ENCODE results near the gene PDZD11. TPM values are rescaled to one million over a fixed set of nuclear protein-coding genes. Genes with fewer than 3 reads are reported as not detected.
"Not testable (repeated sequence)": the region's sequence is repeated elsewhere in the genome, so short reads cannot be mapped to it uniquely, and the experiment has no call there.

Gene PDZD11, protein sequence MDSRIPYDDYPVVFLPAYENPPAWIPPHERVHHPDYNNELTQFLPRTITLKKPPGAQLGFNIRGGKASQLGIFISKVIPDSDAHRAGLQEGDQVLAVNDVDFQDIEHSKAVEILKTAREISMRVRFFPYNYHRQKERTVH
- 10 to 100 TPM; 44.8 to 45.9 TPM for total RNA-seq
- long read RNA-seq, transcript PDZD11-201 (7 exons, 1,043 nt) = major isoform, 23 of 29 reads
- long read RNA-seq, partial matches to known transcripts = 1 of 29 reads
- long read RNA-seq, other reads (novel, unspliced or antisense) = 2 of 29 reads

- ATAC-seq = peak; percentile 99
- DNase-seq = peak; percentile 81 to 82
- intact Hi-C loops (cut with DNase I, micrococcal nuclease) = no loop called here
Measured at GRCh38 chrX:70289793-70290770, at the start of gene PDZD11, which contains the start of gene KIF4A. TSS of gene PDZD11 (minus strand) at chrX:70289927. CDS start at chrX:70289341, 586 bp downstream. TSS of gene KIF4A (plus strand) at chrX:70290104. CDS start at chrX:70290459, 355 bp downstream.

- DNase-seq (no peak), ATAC-seq (no peak)
- intact Hi-C loops (cut with DNase I, micrococcal nuclease) = no loop called here
Measured at GRCh38 chrX:70338290-70338689, 48.6 kb upstream of the PDZD11 start.

- intact Hi-C loops (cut with DNase I, micrococcal nuclease) = no loop called here
- DNase-seq = no peak
- ATAC-seq = no peak
Measured at GRCh38 chrX:70336767-70337166, 47.0 kb upstream of the PDZD11 start.

DNA sequence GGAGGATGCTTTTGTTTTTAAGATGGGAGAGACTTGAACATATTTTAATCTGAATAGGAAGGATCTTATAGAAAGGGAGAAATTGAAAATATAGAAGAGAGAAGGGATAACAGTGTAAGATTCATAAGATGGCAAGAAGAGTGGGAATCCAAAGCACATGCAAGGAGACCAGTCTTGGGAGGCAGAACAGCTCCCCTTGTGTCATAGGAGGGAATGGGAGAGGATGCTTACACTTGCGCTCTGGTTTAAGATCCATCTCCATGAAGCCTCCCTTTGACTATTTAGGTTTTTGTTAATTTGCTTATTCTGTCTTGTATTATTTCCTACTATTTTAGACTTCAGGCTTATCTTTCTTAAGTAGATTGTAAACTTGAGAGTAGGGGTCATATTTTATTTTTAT, 42.9 kb upstream of the PDZD11 start:
- ATAC-seq (no peak), DNase-seq (no peak)
- intact Hi-C loops (cut with DNase I, micrococcal nuclease) = no loop called here

DNA sequence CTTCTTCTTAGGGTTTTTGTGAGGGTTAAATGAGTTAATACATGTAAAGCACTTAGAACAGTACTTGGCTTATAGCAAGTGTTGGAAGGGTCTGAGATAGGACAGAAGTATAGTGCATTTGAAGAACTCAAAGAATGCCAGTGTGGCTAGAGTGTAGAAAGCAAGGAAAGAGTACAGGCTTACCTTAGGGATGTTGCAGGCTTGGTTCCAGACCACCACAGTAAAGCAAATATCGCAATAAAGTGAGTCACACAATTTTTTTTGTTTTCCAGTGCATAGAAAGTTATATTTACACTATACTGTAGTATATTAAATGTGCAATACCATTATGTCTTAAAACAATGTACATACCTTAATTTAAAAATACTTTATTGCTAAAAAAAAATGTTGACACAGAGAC, 41.4 kb upstream of the PDZD11 start:
- DNase-seq (no peak), ATAC-seq (no peak)
- intact Hi-C loops (cut with DNase I, micrococcal nuclease) = no loop called here

- intact Hi-C loops (cut with DNase I, micrococcal nuclease) = no loop called here
- no peak for DNase-seq
- no peak for ATAC-seq
Measured at GRCh38 chrX:70324326-70324725, 34.6 kb upstream of the PDZD11 start.

DNA sequence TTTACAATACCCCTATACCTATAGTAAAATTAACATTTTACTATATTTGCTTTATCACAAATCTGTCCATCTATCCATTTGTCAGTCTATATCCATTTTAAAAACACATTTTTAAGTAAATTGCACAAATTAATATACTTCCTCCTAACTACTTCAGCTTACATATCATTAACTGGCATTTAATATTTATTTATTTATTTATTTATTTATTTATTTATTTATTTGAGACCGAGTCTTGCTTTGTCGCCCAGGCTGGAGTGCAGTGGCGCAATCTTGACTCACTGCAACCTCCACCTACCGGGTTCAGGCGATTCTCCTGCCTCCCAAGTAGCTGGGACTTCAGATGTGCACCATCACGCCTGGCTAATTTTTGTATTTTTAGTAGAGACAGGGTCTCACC, 33.9 kb upstream of the PDZD11 start:
- ATAC-seq; DNase-seq; intact Hi-C loops (cut with DNase I, micrococcal nuclease): not testable (repeated sequence)

DNA sequence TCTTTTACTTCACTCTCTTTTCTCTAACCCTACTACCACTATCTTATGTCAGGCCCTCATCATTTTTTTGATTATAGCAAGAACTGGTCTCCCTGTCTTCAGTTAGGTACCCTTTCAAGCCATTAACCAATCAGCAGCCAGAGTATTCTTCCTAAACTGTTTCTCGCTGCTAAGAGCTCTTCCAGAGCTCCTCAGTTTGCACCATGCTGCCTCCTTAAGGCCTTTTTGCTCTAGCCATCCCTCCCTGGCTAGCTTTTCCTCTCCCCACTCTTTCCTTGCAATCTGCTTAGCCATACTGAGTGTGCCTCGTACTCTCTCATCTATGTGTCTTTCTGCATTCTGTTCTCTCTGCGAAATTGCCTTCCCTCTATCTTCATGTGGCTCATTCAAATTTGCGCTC, 33.1 kb upstream of the PDZD11 start:
- intact Hi-C loops (cut with DNase I, micrococcal nuclease) = no loop called here
- DNase-seq (no peak), ATAC-seq (no peak)

DNA sequence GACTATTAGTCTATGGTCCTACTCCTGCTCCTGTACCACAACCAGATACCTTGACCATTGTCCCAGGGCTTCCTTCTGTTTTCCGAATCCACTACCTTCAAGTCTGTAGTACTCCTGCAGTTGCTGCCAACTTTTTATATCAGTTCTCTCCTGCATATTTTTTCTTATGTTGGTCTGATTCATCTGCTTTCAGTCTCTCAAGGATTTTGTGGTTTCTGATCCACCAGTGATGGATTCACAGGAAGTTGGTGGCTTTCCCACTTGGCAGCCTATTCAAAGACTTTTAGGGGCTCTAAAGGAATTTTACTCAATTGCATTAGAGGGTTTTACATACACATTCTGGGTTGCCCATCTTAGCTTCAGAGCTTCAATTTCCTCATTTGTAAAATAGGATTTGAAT, 23.8 kb upstream of the PDZD11 start:
- ATAC-seq = no peak
- no peak for DNase-seq
- intact Hi-C loops (cut with DNase I, micrococcal nuclease) = no loop called here

GRCh38 chrX:70301716-70302115, 12.0 kb upstream of the PDZD11 start:
- DNase-seq = no peak
- intact Hi-C loops (cut with DNase I, micrococcal nuclease) = no loop called here
- no peak for ATAC-seq

GRCh38 chrX:70293621-70294020, 3.9 kb upstream of the PDZD11 start:
- ATAC-seq (no peak), DNase-seq (no peak)
- intact Hi-C loops (cut with DNase I, micrococcal nuclease) = no loop called here

DNA sequence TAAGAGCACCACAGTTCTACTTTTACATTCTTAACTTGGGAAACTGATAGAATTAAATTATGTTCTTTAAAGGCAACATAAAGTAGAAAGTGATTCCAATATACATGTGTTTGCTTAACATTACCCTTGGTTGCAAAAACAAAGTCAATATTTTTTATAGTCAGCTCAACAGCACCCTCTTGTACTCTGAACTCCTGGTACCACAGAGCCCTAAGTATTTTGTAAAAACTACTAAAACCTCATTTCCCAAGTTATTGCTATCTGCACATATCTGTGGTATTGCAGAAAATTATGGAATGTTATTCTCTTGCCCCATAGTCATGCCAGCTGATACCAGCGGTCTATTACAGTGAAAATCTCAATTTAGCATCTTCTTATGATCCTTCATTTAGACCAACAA, 3.1 kb upstream of the PDZD11 start:
- intact Hi-C loops (cut with DNase I, micrococcal nuclease) = no loop called here
- DNase-seq = no peak
- ATAC-seq = no peak

GRCh38 chrX:70289168-70289792, 447 bp downstream of the PDZD11 start:
- no peak for DNase-seq
- intact Hi-C loops (cut with DNase I, micrococcal nuclease) = no loop called here
- peak; percentile 21 for ATAC-seq

DNA sequence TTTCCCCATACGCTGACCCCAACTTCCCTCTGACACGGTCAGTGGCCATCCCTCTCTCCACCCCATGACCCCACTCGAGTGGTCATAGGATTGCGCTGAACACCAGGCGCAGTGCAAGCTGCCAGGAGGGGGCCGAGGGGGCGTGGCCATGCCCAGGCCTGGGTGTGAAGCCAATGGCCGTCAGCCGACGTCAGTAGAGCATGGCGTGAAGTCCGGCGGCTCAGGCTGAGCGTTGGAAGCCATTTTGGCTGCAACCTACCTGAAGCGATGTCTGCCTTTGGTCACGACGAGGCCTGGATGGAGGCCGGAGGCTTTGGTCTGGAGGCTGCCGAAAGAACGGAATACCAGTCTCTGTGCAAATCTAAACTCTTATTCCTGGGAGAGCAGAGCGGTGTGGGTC, 7.8 kb downstream of the PDZD11 start, which contains the start of gene RAB41:
Gene RAB41, plus strand, starts transcription at position 222 of the 400 bp plus-strand sequence. Its CDS starts 46 bp downstream, at position 268.
- intact Hi-C loops (cut with DNase I, micrococcal nuclease) = no loop called here
- DNase-seq = no peak
- ATAC-seq = no peak

DNA sequence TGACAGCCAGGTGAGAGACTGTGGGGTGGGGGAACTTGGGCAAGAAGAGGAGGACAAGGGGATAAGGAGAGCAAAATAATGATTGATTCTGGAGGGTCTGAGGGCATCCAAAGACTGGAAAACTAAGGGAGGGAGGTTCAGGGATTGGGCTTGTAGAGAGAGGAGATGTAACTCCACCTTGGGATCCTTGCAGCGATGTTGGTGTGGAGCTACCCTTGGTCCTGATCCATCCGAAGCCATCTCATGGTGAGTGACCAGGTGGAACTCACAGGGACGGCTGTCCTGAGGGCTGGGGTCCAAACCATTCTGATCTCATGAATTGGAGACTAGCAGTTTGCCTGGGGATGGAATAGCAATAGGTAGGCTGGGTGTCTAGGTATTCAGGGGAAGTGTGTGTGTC, 9.2 kb downstream of the PDZD11 start:
- intact Hi-C loops (cut with DNase I, micrococcal nuclease) = no loop called here
- ATAC-seq (no peak), DNase-seq (no peak)

GRCh38 chrX:70279081-70279480, 10.6 kb downstream of the PDZD11 start:
- ATAC-seq (no peak), DNase-seq (no peak)
- intact Hi-C loops (cut with DNase I, micrococcal nuclease) = no loop called here

DNA sequence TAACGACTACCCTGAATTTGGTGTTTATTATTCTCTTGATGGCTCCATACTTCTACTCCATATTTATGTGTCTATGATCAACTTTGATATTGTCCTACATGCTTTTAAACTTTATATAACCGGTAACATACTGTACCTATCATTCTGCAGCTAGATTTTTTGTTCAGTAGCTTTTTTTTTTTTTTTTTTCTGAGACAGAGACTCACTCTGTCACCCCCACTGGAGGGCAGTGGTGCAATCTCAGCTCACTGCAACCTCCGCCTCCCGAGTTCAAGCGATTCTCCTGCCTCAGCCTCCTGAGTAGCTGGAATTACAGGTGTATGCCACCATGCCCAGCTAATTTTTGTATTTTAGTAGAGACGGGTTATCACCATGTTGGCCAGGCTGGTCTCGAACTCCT, 15.7 kb downstream of the PDZD11 start:
- DNase-seq; intact Hi-C loops (cut with DNase I, micrococcal nuclease); ATAC-seq: not testable (repeated sequence)

DNA sequence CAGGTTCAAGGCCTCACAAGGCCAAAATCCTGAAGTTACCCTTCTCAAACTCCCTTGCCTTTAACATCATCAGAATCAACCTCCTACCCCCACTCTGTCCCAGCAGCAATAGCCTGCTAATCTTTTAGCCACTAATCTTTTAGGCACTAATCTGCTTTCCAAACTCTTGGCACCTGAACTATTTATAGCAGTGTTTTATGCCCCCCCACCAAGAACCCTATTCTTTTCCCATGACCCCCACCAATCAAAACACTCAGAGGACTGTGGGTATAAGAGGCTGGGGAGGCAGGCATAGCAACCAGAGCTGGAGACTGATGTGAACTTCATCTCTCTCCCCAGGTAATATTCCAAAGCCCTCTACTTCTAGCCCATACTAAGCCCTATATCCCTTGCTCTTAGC, 21.7 kb downstream of the PDZD11 start, which contains the start of gene ARR3:
Gene ARR3, plus strand, starts transcription at position 301 of the 400 bp plus-strand sequence. CDS start 1,052 bp downstream, outside the sequence.
- ATAC-seq (no peak), DNase-seq (no peak)
- intact Hi-C loops (cut with DNase I, micrococcal nuclease) = no loop called here

DNA sequence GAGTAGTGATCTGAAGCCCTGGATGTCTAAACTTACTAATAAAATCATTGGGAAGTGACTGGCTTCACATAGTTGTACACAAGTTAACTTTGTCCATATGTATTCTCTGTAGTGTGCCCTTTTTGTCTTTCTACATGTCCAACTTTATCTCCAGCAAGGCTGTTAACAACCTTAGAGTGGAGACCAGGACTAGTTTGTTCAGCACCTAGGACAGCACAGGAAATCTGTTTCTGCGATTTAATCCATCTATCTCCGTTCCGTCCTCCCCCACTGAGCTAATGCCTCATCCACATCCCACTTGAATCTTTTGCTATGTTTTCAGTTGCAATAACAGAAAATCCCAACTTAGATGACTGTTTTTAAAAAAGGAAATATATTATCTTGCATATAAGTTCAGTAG, 24.9 kb downstream of the PDZD11 start:
- DNase-seq (no peak), ATAC-seq (no peak)
- intact Hi-C loops (cut with DNase I, micrococcal nuclease) = no loop called here

Measured in left colon (tissue), 2 donors.